Keratinocyte (primary cell): ENCODE data around the gene ADAMTS6. TPM values are rescaled to one million over a fixed set of nuclear protein-coding genes. Genes with fewer than 3 reads are reported as not detected.

Experiments
- DNase-seq: peaks from one replicate; pipeline ENCODE4 v3.0.0-alpha.2; 2011; ENCODE audit warnings: low read depth, missing footprints, low spot score
- FAIRE-seq: peaks from 2 replicates; lab custom pipeline; 2011; peaks lifted over from hg19 to GRCh38; lab: Jason Lieb, UNC
- H2AFZ ChIP-seq: 2 replicates; pipeline ENCODE4 v1.6.0; 2012; ENCODE audit warnings: low read length, control low read depth, inconsistent platforms; ENCODE audit not compliant: control insufficient read depth
- H3K27ac ChIP-seq: 2 replicates; pipeline ENCODE4 v1.5.1; 2011; ENCODE audit warnings: low read length; ENCODE audit not compliant: control insufficient read depth, insufficient read depth
- H3K27me3 ChIP-seq: 3 replicates; pipeline ENCODE4 v1.6.0; 2011; ENCODE audit warnings: low read length; ENCODE audit not compliant: control insufficient read depth, insufficient read depth; ENCODE audit errors: extremely low read depth
- H3K36me3 ChIP-seq, 2 experiments: 2 replicates in 1 of 2; 3 replicates in 1 of 2; pipeline ENCODE4 v1.5.1; 2011; ENCODE audit warnings: low read length in 2 of 2, mild to moderate bottlenecking in 1 of 2; ENCODE audit not compliant: control insufficient read depth in 2 of 2, insufficient read depth in 2 of 2; ENCODE audit errors: extremely low read depth in 1 of 2
- H3K4me1 ChIP-seq: 3 replicates; pipeline ENCODE4 v1.5.1; 2011; ENCODE audit warnings: low read length; ENCODE audit not compliant: control insufficient read depth, insufficient read depth; ENCODE audit errors: extremely low read depth
- H3K4me2 ChIP-seq: 3 replicates; pipeline ENCODE4 v1.6.0; 2011; ENCODE audit warnings: low read depth, low read length; ENCODE audit not compliant: control insufficient read depth, insufficient read depth; ENCODE audit errors: extremely low read depth
- H3K4me3 ChIP-seq, 3 experiments: fragments of 200-600 bp in 1 of 3; sonication (generic) in 1 of 3; 2 replicates in 2 of 3; 3 replicates in 1 of 3; pipeline ENCODE4 v1.5.1; 2011 to 2016; ENCODE audit warnings: low read length in 3 of 3, mild to moderate bottlenecking in 3 of 3, control low read depth in 2 of 3, inconsistent platforms in 1 of 3, low read depth in 1 of 3, mixed read lengths in 1 of 3, mixed run types in 1 of 3, moderate library complexity in 1 of 3; ENCODE audit not compliant: control insufficient read depth in 2 of 3, insufficient read depth in 2 of 3; ENCODE audit errors: extremely low read depth in 1 of 3
- H3K79me2 ChIP-seq: 2 replicates; pipeline ENCODE4 v1.6.0; 2012; ENCODE audit warnings: low read length; ENCODE audit not compliant: control insufficient read depth, insufficient read depth
- H3K9ac ChIP-seq: 3 replicates; pipeline ENCODE4 v1.6.0; 2011; ENCODE audit warnings: low read length; ENCODE audit not compliant: control insufficient read depth, insufficient read depth; ENCODE audit errors: extremely low read depth
- H3K9me1 ChIP-seq: 3 replicates; pipeline ENCODE4 v1.6.0; 2011; ENCODE audit warnings: low read length; ENCODE audit not compliant: control insufficient read depth, insufficient read depth; ENCODE audit errors: extremely low read depth
- H3K9me3 ChIP-seq: 2 replicates; pipeline ENCODE4 v1.5.1; 2012; ENCODE audit warnings: low read depth, low read length; ENCODE audit not compliant: control insufficient read depth
- H4K20me1 ChIP-seq: 3 replicates; pipeline ENCODE4 v1.6.0; 2011; ENCODE audit warnings: low read length; ENCODE audit not compliant: control insufficient read depth, insufficient read depth; ENCODE audit errors: extremely low read depth
- EZH2 ChIP-seq: IDR thresholded peaks from one replicate; pipeline ENCODE4 v1.6.1; 2012; ENCODE audit warnings: inconsistent platforms, mild to moderate bottlenecking, low read length, moderate library complexity
- dilution Hi-C: fragments of 300-500 bp; cut with MboI; formaldehyde crosslinking; loops from one replicate; pipeline ENCODE4 v1.7.0; 2020; ENCODE audit warnings: low sequenced_read_pairs; ENCODE audit not compliant: extremely low pct_ligation_motif_present
- polyA plus RNA-seq, 5 experiments: library from polyadenylated mRNA; depleted of rRNA in 3 of 5; stranded (reverse) in 3 of 5; stranded (forward) in 1 of 5; unstranded in 1 of 5; fragments of >200 nt; gene quantifications; 1 replicate in 1 of 5; 2 replicates in 3 of 5; 3 replicates in 1 of 5; pipeline versions ENCODE4 v1.2.1 to v1.2.3, GENCODE V29; 2011 to 2012; ENCODE audit warnings: missing spikeins in 2 of 5, low read depth in 1 of 5, low replicate concordance in 1 of 5
- TF ChIP-seq, protein P1 (sequence below), 3 experiments: IDR thresholded peaks in 1 of 3; conservative IDR thresholded peaks in 1 of 3; optimal IDR thresholded peaks in 1 of 3; 2 replicates in 2 of 3; 3 replicates in 1 of 3; pipeline versions ENCODE3 to v1.5.1; 2011; ENCODE audit warnings: low read length in 3 of 3, mild to moderate bottlenecking in 3 of 3, moderate library complexity in 2 of 3, control low read depth in 1 of 3, inconsistent platforms in 1 of 3; ENCODE audit not compliant: insufficient read depth in 2 of 3; ENCODE audit errors: extremely low read depth in 1 of 3

The ADAMTS6 gene
- polyA plus RNA-seq, 1 donor (not counting 4 experiments of a cell fraction or from before 2014, with no cell fraction given), result 10.9 TPM

DNA sequence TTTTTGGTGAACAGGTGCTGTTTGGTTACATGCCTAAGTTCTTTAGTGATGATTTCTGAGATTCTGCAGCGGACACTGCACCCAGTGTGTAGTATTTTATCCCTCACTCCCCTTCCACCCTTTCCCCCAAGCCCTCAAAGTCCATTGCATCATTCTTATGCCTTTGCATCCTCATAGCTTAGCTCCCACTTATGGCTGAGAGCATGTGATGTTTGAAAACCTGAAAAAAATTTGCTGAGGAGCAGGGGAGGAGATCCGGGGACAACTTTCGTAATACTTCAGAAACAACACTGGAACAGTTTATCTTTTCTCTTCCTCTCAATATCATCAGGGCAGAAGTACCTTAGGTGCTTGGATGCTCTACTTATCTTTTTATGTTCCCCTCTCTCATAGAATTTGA is 226.4 kb downstream of the ADAMTS6 start:
- H3K4me3 ChIP-seq, result no peak overlapping the region
- no peaks in the 10 kb centered on the region for H4K20me1 ChIP-seq
- no peaks in the 10 kb centered on the region for H3K27me3 ChIP-seq
- FAIRE-seq (no peak), DNase-seq (no peak)
- peaks cover 0 to 4% of the 10 kb centered on the region in 2 experiments for H3K36me3 ChIP-seq
- TF ChIP-seq EZH2, result no peak
- TF ChIP-seq, protein P1, sequence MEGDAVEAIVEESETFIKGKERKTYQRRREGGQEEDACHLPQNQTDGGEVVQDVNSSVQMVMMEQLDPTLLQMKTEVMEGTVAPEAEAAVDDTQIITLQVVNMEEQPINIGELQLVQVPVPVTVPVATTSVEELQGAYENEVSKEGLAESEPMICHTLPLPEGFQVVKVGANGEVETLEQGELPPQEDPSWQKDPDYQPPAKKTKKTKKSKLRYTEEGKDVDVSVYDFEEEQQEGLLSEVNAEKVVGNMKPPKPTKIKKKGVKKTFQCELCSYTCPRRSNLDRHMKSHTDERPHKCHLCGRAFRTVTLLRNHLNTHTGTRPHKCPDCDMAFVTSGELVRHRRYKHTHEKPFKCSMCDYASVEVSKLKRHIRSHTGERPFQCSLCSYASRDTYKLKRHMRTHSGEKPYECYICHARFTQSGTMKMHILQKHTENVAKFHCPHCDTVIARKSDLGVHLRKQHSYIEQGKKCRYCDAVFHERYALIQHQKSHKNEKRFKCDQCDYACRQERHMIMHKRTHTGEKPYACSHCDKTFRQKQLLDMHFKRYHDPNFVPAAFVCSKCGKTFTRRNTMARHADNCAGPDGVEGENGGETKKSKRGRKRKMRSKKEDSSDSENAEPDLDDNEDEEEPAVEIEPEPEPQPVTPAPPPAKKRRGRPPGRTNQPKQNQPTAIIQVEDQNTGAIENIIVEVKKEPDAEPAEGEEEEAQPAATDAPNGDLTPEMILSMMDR (optimal IDR thresholded peaks at IDR 0.05 in 1 of 3, IDR thresholded peaks at IDR 0.05 in 1 of 3, conservative IDR thresholded peaks at IDR 0.05 in 1 of 3; ENCODE audit: extremely low read depth in 1 of 3, insufficient read depth in 2 of 3, low read length in 3 of 3), result no peak
- no peaks in the 10 kb centered on the region for H3K9me3 ChIP-seq
- dilution Hi-C loops, result no loop called here
- no peaks in the 10 kb centered on the region for H3K79me2 ChIP-seq
- H3K9me1 ChIP-seq, result no peaks in the 10 kb centered on the region
- H3K4me1 ChIP-seq, result no peaks in the 10 kb centered on the region
- H3K27ac ChIP-seq, result no peak overlapping the region
- H2AFZ ChIP-seq, result no peak overlapping the region
- H3K9ac ChIP-seq, result no peak overlapping the region
- H3K4me2 ChIP-seq, result no peak overlapping the region

DNA sequence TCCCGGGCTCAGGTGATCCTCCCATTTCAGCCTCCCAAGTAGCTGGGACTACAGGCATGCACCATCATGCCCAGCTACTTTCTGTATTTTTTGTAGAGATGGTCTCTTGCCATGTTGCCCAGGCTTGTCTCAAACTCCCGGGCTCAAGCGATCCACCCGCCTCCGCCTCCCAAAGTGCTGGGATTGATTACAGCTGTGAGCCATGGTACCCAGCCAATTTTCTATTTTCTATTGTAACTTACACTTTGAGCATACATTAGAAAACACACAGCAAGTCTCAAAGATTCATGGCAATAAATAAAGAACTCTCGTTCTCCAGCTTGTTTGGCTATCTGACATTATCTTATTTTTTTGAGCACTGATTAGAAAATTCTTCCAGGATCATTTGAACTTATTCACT is 228.7 kb downstream of the ADAMTS6 start:
- Histone ChIP-seq H3K36me3 (no peaks in the 10 kb centered on the region), H3K27me3 (no peaks in the 10 kb centered on the region), H3K27ac (no peak overlapping the region), H4K20me1 (no peaks in the 10 kb centered on the region), H3K79me2 (no peaks in the 10 kb centered on the region), H3K9me1 (no peaks in the 10 kb centered on the region), H2AFZ (no peak overlapping the region), H3K4me1 (peaks cover under 1% of the 10 kb centered on the region), H3K9me3 (no peaks in the 10 kb centered on the region), H3K9ac (no peak overlapping the region), H3K4me2 (no peak overlapping the region), H3K4me3 (no peak overlapping the region)
- no peak for FAIRE-seq
- TF ChIP-seq, protein P1 (optimal IDR thresholded peaks at IDR 0.05 in 1 of 3, IDR thresholded peaks at IDR 0.05 in 1 of 3, conservative IDR thresholded peaks at IDR 0.05 in 1 of 3; ENCODE audit: extremely low read depth in 1 of 3, insufficient read depth in 2 of 3, low read length in 3 of 3), result no peak
- no peak for TF ChIP-seq EZH2
- no peak for DNase-seq
- dilution Hi-C loops, result no loop called here
